ENCODE data around the gene TECTB.
"Not testable (repeated sequence)": the region's sequence is repeated elsewhere in the genome, so short reads cannot be mapped to it uniquely, and the experiment has no call there.

Gene TECTB

GRCh38 chr10:112283100-112283499, at the start of gene TECTB:
TECTB (plus strand) TSS chr10:112283400; CDS start chr10:112283735, 335 bp downstream.
- DNase-seq (ENCODE audit: low read depth in 2 of 2), result no peak

GRCh38 chr10:112235141-112235540, 48.1 kb upstream of the TECTB start:
- no peak for DNase-seq (ENCODE audit: low read depth in 2 of 2)

DNA sequence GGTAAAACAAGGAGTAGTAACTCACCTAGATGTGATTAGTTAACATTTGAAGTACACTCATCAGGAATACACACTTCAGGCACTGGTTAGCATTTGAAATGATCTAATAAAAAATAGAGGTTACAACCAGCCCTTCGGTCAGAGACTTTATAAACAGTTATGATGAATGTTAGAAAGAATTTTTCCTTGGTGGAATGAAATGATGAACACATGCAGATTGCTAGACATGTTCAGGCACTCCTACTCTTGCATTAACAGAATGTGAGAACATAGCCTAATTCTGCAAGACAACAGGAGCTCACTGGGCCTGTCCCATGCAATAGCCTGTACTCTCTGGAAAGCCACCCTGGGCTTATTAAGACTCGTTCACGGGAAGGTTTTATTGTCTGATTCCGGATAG, 47.3 kb upstream of the TECTB start:
- no peak for DNase-seq (ENCODE audit: low read depth in 2 of 2)

GRCh38 chr10:112236486-112236885, 46.7 kb upstream of the TECTB start:
- no peak for DNase-seq (ENCODE audit: low read depth in 2 of 2)

GRCh38 chr10:112239347-112239746, 43.9 kb upstream of the TECTB start:
- no peak for DNase-seq (ENCODE audit: low read depth in 2 of 2)

DNA sequence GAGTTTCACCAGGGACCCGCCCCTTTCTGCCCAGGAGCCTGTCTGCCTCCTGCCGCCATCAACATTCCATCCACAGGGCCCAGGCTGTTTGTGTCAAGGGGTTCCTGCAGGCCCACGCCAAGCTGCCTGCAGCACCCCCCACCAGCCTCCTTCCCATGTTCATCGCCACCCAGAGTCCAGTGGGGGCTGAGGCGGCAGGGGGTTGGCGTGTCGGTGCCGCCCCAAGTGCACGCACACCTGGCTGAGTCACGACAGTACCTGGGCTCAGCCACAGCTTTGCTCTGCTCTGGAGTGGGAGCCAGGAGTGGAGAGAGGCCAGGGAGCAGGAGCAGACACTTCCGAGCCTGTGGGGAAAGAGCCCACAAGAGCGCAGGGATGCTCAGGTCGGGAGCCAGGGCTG, 42.8 kb upstream of the TECTB start:
- DNase-seq (ENCODE audit: low read depth in 2 of 2), result no peak

DNA sequence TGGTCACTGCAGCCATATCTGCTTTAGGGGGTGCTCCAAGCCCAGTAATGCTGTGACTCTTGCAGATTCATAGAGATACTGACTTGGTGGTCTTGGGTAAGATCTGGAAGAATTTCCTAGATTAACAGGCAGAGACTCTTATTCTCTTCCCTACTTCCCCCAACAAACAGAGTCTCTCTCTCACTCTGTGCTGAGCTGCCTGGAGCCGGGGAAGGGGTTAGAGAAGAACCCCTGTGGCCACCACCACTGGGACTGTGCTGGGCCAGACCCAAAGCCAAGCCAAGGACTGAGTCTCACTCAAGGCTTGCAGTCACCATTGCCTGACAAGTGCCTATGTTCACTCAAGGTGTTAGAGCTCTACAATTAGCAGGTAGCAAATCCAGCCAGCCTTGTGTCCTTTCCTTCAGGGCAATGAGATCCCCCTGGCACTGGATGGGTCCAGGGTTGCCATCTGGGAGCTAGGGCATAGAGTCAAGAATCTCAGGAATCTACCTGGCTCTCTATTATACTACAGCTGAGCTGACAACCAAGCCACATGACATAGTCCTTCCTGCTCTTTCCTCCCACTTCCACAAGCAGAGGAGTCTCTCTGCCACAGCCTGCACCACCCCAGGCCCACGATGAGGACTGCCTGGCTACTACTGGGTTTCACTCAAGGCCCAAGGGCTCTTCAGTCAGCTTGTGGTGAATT, 41.4 kb upstream of the TECTB start:
- DNase-seq (ENCODE audit: low read depth in 2 of 2), result no peak

GRCh38 chr10:112242769-112243168, 40.4 kb upstream of the TECTB start:
- no peak for DNase-seq (ENCODE audit: low read depth in 2 of 2)

GRCh38 chr10:112243713-112244112, 39.5 kb upstream of the TECTB start:
- DNase-seq (ENCODE audit: low read depth in 2 of 2), result no peak

GRCh38 chr10:112244197-112244596, 39.0 kb upstream of the TECTB start:
- no peak for DNase-seq (ENCODE audit: low read depth in 2 of 2)

DNA sequence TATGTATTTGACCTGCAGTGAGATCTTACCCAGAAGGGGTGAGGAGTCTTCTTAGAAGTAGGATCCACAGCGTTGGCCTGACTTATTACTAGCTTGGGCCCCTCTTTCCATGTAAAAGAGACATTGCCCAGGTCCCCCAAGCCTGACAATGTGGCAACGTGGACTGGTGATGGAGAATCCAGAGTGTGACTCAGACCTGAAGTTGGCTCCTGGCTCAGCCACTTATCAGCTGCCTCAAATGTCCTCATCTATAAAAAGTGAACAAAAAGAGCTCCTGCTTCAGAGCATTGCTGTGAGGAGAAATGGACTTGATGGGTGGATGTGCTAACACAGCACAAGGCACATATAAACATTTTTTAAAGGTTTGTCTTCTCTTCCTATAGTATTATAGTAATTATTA, 35.4 kb upstream of the TECTB start:
- DNase-seq (ENCODE audit: low read depth in 2 of 2), result no peak

- DNase-seq (ENCODE audit: low read depth in 2 of 2), result no peak
Observed at GRCh38 chr10:112248584-112249295, 34.5 kb upstream of the TECTB start.

DNA sequence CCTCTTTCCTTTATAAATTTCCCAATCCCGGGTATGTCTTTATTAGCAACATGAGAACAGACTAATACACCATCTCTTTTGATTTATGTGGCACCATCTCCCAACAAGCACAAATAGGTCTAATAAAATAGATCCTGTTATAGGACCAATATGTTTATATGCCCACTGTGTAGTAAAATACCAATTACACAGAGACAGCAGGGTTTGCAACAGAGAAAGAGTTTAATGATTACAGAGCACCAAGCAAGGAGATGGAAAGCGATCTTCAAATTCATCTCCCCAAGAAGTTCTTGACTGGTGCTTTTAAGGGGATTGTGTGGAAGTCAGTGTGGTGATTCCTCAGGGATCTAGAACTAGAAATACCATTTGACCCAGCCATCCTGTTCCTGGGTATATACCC, 33.5 kb upstream of the TECTB start:
- no peak for DNase-seq (ENCODE audit: low read depth in 2 of 2)

DNA sequence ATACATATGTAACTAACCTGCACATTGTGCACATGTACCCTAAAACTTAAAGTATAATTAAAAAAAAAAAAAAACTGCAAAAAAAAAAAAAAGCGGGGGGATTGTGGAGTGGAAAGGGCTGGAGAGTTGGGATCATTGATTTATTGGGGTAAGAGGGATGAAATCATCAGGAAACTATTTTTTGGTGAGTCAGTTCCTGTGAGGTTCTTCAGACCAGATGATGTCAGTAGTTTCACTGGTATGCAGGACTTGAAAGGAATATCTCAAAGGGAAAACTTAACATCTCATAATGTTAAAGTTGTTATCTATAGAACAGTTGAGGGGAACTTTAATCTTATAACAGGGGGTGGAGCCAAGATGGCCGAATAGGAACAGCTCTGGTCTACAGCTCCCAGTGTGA, 32.6 kb upstream of the TECTB start:
- DNase-seq (ENCODE audit: low read depth in 2 of 2), result no peak

GRCh38 chr10:112251238-112251637, 32.0 kb upstream of the TECTB start:
- not testable (repeated sequence) for DNase-seq (ENCODE audit: low read depth in 2 of 2)

- no peak for DNase-seq (ENCODE audit: low read depth in 2 of 2)
Observed at GRCh38 chr10:112258407-112258806, 24.8 kb upstream of the TECTB start.

- no peak for DNase-seq (ENCODE audit: low read depth in 2 of 2)
Observed at GRCh38 chr10:112259688-112260087, 23.5 kb upstream of the TECTB start.

- no peak for DNase-seq (ENCODE audit: low read depth in 2 of 2)
Observed at GRCh38 chr10:112260831-112261230, 22.4 kb upstream of the TECTB start.

- no peak for DNase-seq (ENCODE audit: low read depth in 2 of 2)
Observed at GRCh38 chr10:112261281-112261822, 21.8 kb upstream of the TECTB start.

DNA sequence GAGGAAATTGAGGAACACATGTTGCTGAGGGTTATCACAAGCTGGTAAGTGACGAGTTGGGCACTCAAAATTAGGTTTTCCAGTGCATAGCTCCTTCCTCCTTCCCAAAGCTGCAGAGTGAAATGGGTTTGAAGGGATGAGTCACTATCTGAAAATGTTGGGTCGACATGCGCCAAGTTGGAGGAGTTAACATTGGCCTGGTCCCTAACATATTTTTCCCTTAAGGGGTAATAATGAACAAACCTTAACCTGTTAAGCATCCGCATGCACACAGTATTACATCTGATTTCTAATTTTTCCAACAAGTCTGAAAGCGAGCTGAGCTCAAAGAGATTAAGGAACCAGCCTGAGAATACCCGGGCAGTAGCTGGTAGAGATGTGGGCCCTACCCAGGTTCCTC, 20.7 kb upstream of the TECTB start:
- no peak for DNase-seq (ENCODE audit: low read depth in 2 of 2)

- no peak for DNase-seq (ENCODE audit: low read depth in 2 of 2)
Observed at GRCh38 chr10:112265745-112266144, 17.5 kb upstream of the TECTB start.

DNA sequence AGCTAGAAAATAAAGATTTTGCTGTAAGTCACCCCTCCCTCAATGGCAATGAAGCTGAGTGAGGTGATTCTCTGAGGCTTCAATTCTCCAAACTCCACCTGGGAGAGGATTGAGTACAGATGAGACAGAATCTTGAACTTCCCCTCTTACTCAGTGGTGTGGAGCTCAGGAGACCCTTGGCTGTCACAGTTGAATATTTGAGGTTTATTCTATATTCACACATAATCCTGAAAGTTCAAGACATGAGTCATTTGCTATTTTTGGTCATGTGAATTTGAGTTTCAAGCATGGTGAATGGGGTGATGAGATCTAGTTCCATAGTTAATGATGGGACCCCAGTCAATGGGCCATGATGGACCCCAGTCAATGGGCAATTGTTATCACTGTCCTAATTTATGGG, 13.9 kb upstream of the TECTB start:
- DNase-seq (ENCODE audit: low read depth in 2 of 2), result no peak

- no peak for DNase-seq (ENCODE audit: low read depth in 2 of 2)
Observed at GRCh38 chr10:112271982-112272381, 11.2 kb upstream of the TECTB start.

Measured in stimulated activated CD4-positive, alpha-beta T cell treated with anti-CD3 and anti-CD28 coated beads, Interleukin-12 subunit alpha, Interleukin-12 subunit beta, amount 100 ng/mL, for 24 hours (primary cell).